Measurements from ENCODE around the gene GSG1.

Gene GSG1

GRCh38 chr12:13112968-13113367 lies 9.5 kb upstream of the GSG1 start:
- DNase-seq (ENCODE audit: low spot score) (no peak), ATAC-seq (ENCODE audit: low read depth) (no peak)
- TF ChIP-seq CTCF (IDR thresholded peaks at IDR 0.05; ENCODE audit: poor library complexity, severe bottlenecking), result no peak
- Histone ChIP-seq H3K9me3 (ENCODE audit: severe bottlenecking) (no peaks in the 10 kb centered on the region), H3K4me3 (ENCODE audit: severe bottlenecking) (no peak overlapping the region), H3K4me1 (ENCODE audit: insufficient read depth, poor library complexity, severe bottlenecking) (no peaks in the 10 kb centered on the region), H3K27ac (ENCODE audit: poor library complexity, severe bottlenecking) (no peak overlapping the region), H3K36me3 (ENCODE audit: low read depth) (no peaks in the 10 kb centered on the region), H3K27me3 (ENCODE audit: insufficient read depth, poor library complexity, severe bottlenecking) (no peaks in the 10 kb centered on the region)

- ATAC-seq (ENCODE audit: low read depth) (no peak), DNase-seq (ENCODE audit: low spot score) (no peak)
- no peaks in the 10 kb centered on the region for H3K9me3 ChIP-seq (ENCODE audit: severe bottlenecking)
- no peaks in the 10 kb centered on the region for H3K27me3 ChIP-seq (ENCODE audit: insufficient read depth, poor library complexity, severe bottlenecking)
- H3K4me3 ChIP-seq (ENCODE audit: severe bottlenecking), result no peak overlapping the region
- peaks cover 16% of the 10 kb centered on the region for H3K4me1 ChIP-seq (ENCODE audit: insufficient read depth, poor library complexity, severe bottlenecking)
- no peak overlapping the region for H3K27ac ChIP-seq (ENCODE audit: poor library complexity, severe bottlenecking)
- H3K36me3 ChIP-seq (ENCODE audit: low read depth), result no peaks in the 10 kb centered on the region
- TF ChIP-seq CTCF (IDR thresholded peaks at IDR 0.05; ENCODE audit: poor library complexity, severe bottlenecking), result no peak
These were observed 3.2 kb upstream of the GSG1 start for GRCh38 chr12:13106666-13107065.

- no peak for TF ChIP-seq CTCF (IDR thresholded peaks at IDR 0.05; ENCODE audit: poor library complexity, severe bottlenecking)
- DNase-seq (ENCODE audit: low spot score), result no peak
- no peaks in the 10 kb centered on the region for H3K36me3 ChIP-seq (ENCODE audit: low read depth)
- H3K27ac ChIP-seq (ENCODE audit: poor library complexity, severe bottlenecking), result no peak overlapping the region
- ATAC-seq (ENCODE audit: low read depth), result no peak
- H3K27me3 ChIP-seq (ENCODE audit: insufficient read depth, poor library complexity, severe bottlenecking), result no peaks in the 10 kb centered on the region
- peaks cover 20% of the 10 kb centered on the region for H3K4me1 ChIP-seq (ENCODE audit: insufficient read depth, poor library complexity, severe bottlenecking)
- no peak overlapping the region for H3K4me3 ChIP-seq (ENCODE audit: severe bottlenecking)
- H3K9me3 ChIP-seq (ENCODE audit: severe bottlenecking), result no peaks in the 10 kb centered on the region
These were observed 2.3 kb upstream of the GSG1 start for GRCh38 chr12:13105781-13106180.

GRCh38 chr12:13104409-13104808 lies 942 bp upstream of the GSG1 start:
- no peaks in the 10 kb centered on the region for H3K27me3 ChIP-seq (ENCODE audit: insufficient read depth, poor library complexity, severe bottlenecking)
- ATAC-seq (ENCODE audit: low read depth) (no peak), DNase-seq (ENCODE audit: low spot score) (no peak)
- H3K9me3 ChIP-seq (ENCODE audit: severe bottlenecking), result no peaks in the 10 kb centered on the region
- no peak for TF ChIP-seq CTCF (IDR thresholded peaks at IDR 0.05; ENCODE audit: poor library complexity, severe bottlenecking)
- no peak overlapping the region for H3K27ac ChIP-seq (ENCODE audit: poor library complexity, severe bottlenecking)
- peaks cover 34% of the 10 kb centered on the region for H3K4me1 ChIP-seq (ENCODE audit: insufficient read depth, poor library complexity, severe bottlenecking)
- H3K36me3 ChIP-seq (ENCODE audit: low read depth), result no peaks in the 10 kb centered on the region
- no peak overlapping the region for H3K4me3 ChIP-seq (ENCODE audit: severe bottlenecking)

GRCh38 chr12:13102461-13103195 lies 839 bp downstream of the GSG1 start:
- DNase-seq (ENCODE audit: low spot score) (no peak), ATAC-seq (ENCODE audit: low read depth) (no peak)
- no peak overlapping the region for H3K4me3 ChIP-seq (ENCODE audit: severe bottlenecking)
- H3K4me1 ChIP-seq (ENCODE audit: insufficient read depth, poor library complexity, severe bottlenecking), result peaks cover 47% of the 10 kb centered on the region
- H3K36me3 ChIP-seq (ENCODE audit: low read depth), result no peaks in the 10 kb centered on the region
- H3K9me3 ChIP-seq (ENCODE audit: severe bottlenecking), result no peaks in the 10 kb centered on the region
- no peak for TF ChIP-seq CTCF (IDR thresholded peaks at IDR 0.05; ENCODE audit: poor library complexity, severe bottlenecking)
- no peaks in the 10 kb centered on the region for H3K27me3 ChIP-seq (ENCODE audit: insufficient read depth, poor library complexity, severe bottlenecking)
- H3K27ac ChIP-seq (ENCODE audit: poor library complexity, severe bottlenecking), result peak overlapping the region; percentile 99

Measured in RWPE2 (cell line).